UCSD-AML1 (cell line): ENCODE results near the gene ZNF74.
"Not testable (repeated sequence)": the region's sequence is repeated elsewhere in the genome, so short reads cannot be mapped to it uniquely, and the experiment has no call there.

Experiments
- DNase-seq: peaks from one replicate; lab custom pipeline; 2025; ENCODE audit not compliant: unreplicated experiment; lab: John Stamatoyannopoulos, UW

The ZNF74 gene

DNA sequence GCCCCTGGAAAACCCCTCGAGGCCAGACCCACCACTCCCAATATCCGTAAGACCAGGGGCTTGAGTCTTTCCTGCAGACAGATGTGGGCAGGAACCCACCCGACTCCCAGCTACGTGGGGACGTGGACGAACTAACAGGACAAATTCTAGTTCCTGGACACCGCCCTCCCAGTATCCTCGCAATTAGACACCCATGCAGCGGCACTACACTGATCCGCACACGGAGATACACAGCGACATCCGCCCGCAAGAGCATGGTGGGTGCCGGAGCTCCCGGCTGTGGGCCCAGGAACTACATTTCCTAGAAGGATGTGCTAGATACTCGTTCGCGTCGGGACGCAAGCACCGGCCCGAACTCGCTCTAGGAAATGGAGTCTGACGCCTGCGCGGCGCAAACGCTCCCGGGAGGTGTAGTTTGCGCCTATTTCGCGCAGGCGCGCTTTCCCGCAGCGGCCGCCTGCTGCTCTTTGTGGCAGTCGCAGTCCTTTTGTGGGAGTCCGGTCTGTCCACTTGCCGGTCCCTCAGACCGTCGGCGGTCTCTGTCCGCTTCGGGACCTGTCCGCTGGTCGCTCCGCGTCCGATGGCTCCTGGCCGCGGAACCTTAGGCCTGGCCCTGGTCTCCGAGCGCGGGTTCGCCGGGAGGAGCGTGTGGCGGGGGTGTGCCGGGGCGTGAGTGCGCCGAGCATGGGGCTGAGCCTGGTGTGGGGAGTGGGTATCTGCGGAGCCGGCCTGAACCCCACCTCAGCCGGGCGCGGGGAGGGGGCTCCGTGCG is at the start of gene ZNF74:
ZNF74 (plus strand) TSS at position 447 of the 772 bp plus-strand sequence. CDS start 478 bp downstream, outside the sequence.
- peak; percentile 91 for DNase-seq

DNA sequence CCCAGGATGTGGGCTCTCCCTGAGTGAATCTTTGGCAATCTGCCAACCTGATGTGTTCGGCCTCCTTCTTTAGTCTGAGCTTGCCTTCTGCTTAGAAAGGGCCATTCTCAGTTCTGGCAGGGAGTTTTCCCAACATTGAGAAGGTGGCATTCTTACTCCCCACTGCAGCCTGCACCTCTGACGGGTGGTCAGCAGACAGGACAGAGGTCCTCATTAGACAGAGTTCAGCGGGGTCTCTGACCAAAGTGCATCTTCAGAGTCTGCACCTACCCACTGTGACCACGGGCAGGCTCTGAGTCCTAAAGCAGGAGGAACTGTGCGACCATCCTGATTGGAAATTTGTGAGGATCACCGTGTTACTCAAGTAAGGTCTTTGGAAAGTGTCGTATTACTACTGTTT is 47.4 kb upstream of the ZNF74 start:
- not testable (repeated sequence) for DNase-seq

DNA sequence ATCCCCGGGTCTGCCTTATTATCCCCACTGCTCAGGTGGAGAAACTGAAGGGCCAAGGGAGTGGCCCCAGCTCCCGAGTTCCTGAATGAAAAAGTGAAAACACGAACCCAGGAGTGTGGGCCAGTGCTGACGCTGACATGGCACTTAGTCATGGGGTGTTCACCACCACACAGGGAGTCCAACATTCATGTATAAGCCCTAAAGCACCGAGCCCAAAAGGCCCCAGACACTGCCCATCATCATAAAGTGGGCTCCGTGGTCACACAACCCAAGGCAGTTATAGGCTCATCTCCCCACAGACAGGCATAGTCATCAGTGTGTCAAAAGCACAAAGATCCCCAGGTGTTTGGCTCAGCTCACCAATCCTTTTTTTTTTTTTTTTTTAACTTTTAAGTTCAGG is 41.4 kb upstream of the ZNF74 start:
- DNase-seq, result not testable (repeated sequence)

GRCh38 chr22:20354238-20354975 is 39.5 kb upstream of the ZNF74 start:
- no peak for DNase-seq

GRCh38 chr22:20355939-20356636 is 37.9 kb upstream of the ZNF74 start:
- DNase-seq, result not testable (repeated sequence)

DNA sequence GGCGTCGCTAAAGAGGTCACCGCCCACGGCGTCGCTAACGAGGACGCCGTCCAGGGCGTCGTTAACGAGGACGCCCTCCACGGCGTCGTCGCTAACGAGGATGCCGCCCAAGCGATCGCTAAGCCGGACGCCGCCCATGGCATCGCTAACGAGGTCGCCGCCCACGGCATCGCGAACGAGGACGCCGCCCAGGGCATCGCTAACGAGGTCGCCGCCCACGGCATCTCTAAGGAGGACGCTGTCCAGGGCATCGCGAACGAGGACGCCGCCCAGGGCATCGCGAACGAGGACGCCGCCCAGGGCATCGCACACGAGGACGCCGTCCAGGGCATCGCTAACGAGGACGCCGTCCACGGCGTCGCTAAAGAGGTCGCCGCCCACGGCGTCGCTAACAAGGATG is 37.0 kb upstream of the ZNF74 start:
- DNase-seq, result not testable (repeated sequence)

DNA sequence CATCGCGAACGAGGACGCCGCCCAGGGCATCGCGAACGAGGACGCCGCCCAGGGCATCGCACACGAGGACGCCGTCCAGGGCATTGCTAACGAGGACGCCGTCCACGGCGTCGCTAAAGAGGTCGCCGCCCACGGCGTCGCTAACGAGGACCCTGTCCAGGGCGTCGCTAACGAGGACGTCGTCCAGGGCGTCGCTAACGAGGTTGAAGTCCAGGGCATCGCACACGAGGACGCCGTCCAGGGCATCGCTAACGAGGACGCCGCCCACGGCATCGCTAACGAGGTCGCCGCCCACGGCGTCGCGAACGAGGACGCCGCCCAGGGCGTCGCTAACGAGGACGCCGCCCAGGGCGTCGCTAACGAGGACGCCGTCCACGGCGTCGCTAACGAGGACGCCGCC is 36.0 kb upstream of the ZNF74 start:
- not testable (repeated sequence) for DNase-seq

GRCh38 chr22:20358503-20359239 is 35.3 kb upstream of the ZNF74 start:
- DNase-seq, result not testable (repeated sequence)

- not testable (repeated sequence) for DNase-seq
Observed at GRCh38 chr22:20360261-20360660, 33.7 kb upstream of the ZNF74 start.

DNA sequence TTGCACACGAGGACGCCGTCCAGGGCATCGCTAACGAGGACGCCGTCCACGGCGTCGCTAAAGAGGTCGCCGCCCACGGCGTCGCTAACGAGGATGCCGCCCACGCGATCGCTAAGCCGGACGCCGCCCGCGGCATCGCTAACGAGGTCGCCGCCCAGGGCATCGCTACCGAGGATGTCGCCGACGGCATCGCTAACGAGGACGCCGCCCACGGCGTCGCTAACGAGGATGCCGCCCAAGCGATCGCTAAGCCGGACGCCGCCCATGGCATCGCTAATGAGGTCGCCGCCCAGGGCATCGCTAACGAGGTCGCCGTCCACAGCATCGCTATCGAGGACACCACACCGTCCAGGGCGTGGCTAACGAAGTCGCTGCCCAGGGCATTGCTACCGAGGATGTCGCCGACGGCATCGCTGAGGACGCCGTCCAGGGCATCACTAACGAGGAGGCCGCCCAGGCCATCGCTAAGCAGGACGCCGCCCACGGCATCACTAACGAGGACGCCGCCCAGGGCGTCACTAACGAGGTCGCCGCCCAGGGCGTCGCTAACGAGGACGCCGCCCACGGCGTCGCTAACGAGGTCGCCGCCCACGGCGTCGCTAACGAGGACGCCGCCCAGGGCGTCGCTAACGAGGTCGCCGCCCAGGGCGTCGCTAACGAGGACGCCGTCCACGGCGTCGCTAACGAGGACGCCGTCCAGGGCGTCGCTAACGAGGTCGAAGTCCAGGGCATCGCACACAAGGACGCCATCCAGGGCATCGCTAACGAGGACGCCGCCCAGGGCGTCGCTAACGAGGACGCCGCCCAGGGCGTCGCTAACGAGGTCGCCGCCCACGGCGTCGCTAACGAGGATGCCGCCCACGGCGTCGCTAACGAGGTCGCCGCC is 32.8 kb upstream of the ZNF74 start:
- DNase-seq, result not testable (repeated sequence)

- not testable (repeated sequence) for DNase-seq
Observed at GRCh38 chr22:20361752-20362229, 32.2 kb upstream of the ZNF74 start.

- DNase-seq, result not testable (repeated sequence)
Observed at GRCh38 chr22:20362403-20362802, 31.5 kb upstream of the ZNF74 start.

- not testable (repeated sequence) for DNase-seq
Observed at GRCh38 chr22:20364335-20365260, 29.4 kb upstream of the ZNF74 start.

DNA sequence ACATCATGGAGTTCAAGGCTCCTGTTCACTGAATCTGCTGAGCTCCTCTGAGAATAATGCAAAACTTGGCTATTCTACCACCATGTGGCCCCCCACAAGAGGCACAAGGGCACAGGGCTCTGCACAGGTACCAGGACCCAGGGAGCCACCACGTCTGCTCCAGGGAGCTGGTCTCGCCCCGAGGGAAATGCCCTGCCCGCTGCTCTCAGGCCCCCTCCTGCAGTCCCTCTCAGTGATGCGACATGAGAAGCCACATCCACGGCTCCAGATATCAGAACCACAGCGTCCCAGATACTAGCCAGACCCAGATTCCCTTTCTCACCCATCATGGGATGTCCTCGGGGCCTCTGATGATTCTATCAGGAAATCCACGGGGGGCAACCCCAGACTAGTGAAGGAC is 27.1 kb upstream of the ZNF74 start:
- not testable (repeated sequence) for DNase-seq

DNA sequence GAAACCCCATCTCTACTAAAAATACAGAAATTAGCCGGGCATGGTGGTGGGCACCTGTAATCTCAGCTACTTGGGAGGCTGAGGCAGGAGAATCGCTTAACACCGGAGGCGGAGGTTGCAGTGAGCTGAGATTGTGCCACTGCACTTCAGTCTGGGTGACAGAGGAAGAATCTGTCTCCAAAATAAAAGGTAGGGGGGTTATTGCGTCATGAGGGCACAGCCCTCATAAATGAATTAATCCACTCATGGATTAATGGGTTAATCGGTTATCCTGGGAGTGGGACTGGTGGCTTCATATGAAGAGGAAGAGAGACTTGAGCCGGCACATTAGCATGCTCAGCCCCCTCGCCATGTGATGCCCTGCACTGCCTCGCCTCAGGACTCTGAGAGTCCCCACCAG is 25.1 kb upstream of the ZNF74 start:
- DNase-seq, result not testable (repeated sequence)

DNA sequence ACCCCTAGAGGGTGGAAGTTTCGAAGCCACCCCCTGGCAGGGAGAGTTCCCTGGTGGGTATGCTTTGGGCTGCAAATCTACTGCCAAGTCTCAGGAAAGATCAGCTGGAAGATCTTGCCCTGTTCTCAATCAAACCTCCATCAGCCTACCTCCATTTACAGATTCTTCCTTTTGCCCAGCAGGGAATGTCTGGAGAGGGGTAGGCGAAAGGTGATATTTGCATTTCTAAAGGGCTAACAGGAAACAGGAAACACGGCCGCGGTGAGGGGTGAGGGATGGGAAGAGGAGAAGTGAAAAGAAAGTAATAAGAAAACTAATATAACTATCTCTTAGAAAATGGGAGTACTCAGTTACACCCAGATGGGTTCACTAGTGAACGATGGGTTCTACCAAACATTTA is 22.3 kb upstream of the ZNF74 start:
- DNase-seq, result not testable (repeated sequence)

GRCh38 chr22:20372406-20372854 is 21.5 kb upstream of the ZNF74 start:
- not testable (repeated sequence) for DNase-seq

- not testable (repeated sequence) for DNase-seq
Observed at GRCh38 chr22:20373195-20373706, 20.7 kb upstream of the ZNF74 start.
